NCI-H2107 treated with DMSO at 0.1 percent for 48 hours (cell line): ENCODE data around the gene ZNF747.

ENCODE experiments used
- DNase-seq: peaks from one replicate; lab custom pipeline; 2025; ENCODE audit not compliant: unreplicated experiment; lab: John Stamatoyannopoulos, UW

The ZNF747 gene

DNA sequence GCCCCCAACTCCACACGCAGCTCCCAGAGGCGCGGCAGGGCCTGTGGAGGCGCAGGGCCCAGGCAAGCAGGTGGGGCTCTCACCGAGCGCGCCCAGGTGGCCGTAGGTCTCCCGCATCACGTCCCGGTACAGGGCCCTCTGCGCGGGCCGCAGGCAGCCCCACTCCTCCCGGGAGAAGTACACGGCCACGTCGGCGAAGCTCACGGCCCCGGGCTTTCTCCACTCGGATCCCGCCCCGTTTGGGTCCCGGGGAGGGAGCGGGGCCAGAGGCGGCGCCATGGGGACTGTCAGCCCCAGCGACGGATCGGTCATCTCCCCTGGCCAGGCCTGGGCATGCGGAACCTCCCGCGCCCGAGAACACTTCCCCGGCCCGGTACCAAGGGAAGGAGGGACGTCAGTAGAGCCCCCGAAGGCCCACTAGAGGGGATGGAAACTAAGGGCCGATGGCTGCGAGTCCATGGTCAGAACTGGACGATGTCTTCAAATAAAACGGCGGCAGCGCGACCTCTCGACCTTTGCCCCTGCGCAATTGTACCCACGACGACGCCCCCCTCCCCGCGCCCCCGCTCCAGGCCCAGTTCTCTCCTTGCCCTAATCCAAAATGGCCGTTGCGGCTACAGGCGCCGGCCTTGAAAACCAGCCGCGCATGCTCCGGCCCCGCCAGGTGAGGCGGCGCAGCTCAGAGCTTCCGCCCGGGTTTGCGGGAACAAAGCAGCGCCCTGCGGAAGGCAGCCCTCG is at the start of gene ZNF747:
ZNF747 (minus strand) TSS at position 491 of the 738 bp plus-strand sequence; CDS start at position 312, 179 bp downstream.
- peak; percentile 67 for DNase-seq

DNA sequence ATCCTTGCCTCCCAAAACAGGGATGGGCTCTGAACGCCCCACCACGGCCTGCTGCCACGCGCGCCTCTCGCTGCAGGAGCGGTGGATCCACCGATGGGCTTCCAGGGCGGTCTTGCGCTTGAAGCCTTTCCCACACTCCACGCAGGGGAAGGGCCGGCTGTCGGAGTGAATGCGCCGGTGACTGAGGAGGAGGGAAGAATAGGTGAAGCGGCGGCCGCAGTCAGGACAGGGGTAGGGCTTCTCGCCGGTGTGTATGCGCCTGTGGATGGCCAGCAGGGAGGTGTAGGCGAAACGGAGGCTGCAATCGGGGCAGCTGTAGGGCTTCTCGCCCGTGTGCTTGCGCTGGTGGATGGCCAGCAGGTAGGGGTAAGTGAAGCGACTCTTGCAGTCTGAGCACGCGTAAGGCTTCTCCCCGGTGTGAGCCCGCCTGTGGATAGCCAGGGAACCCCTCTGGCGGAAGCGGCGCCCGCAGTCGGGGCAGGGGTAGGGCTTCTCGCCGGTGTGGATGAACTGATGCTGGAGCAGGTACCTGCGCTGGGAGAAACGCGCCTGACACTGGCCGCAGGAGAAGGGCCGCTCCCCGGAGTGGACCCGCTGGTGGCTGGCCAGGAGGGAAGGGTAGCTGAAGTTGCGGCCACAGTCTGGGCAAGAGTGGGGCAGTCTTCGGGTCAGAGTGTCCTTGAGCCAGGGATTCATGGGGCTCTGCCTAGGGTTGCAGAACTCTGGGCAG is 48.1 kb upstream of the ZNF747 start:
- no peak for DNase-seq

DNA sequence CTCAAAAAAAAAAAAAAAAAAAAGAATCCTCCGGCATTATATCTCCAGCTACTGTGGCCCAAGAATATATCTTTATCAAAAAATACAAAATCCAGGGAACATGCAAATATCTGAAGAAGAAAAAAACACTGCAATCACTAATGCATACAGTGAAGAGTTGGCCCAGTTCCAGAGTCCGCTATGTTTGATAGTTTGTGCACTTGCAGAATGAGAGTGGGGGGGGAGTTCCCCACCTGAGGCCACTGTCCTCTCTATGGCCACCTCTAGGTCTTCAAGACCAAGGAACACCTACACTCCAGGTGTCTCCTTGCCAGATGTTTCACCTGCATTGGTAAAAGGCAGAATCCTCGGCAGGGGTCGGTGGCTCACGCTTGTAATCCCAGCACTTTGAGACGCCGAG is 46.8 kb upstream of the ZNF747 start:
- no peak for DNase-seq

DNA sequence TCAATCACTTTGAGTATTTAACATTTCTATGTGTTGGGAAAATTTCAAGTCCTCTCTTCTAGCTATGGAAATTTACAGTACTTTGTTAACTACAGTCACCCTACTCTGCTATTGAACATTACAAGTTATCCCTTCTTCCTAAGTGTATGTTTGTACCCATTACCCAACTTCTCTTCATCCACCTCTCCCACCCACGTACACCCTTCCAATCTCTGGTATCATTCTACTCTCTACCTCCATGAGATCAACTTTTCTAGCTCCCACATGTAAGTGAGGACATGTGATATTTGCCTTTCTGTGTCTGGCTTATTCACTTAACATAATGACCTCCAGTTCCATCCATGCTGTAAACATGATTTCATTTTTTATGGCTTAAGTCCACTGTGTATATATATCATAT is 40.0 kb upstream of the ZNF747 start:
- DNase-seq: no peak

DNA sequence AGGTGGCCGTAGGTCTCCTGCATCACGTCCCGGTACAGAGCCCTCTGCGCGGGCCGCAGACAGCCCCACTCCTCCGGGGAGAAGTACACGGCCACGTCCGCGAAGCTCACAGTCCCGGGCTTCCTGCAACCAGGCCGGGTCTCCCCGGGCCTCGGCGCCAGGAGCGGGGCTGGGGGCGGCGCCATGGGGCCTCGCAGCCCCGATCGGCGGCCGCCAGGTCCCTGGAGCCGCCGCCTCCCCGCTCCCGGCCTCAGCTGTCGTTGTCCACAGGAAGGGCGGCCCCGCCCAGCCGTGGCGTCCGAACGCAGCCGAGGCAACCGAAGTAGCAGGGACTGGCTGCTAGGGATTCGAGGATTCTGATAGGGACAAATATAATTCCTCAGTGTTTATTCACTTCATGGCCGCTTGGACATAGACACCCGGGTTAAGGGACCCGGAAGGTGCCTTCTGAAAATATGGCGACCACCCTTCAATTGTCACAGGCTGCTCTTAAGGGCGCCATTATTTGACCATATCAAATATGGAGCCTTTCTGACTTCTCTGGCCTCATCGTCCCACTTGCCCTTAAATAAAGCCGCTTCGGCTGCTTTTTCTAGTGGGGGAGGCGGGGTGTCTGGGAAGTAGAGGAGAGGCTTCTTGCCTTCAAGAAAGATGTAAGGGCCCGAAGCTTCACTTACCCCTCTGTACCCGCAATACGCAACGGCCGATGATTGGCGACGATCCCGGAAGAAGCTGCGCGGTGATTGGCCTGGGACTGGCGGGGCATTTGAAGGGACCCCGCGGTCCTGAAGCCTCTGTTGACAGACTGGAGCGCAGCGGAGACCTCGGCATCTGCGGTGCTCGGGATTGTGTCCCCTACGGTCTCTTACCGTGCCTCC is 37.0 kb upstream of the ZNF747 start, which contains the start of gene ZNF688:
ZNF688 (minus strand) TSS at position 270 of the 878 bp plus-strand sequence; CDS start at position 185, 85 bp downstream.
- DNase-seq: peak; percentile 94

DNA sequence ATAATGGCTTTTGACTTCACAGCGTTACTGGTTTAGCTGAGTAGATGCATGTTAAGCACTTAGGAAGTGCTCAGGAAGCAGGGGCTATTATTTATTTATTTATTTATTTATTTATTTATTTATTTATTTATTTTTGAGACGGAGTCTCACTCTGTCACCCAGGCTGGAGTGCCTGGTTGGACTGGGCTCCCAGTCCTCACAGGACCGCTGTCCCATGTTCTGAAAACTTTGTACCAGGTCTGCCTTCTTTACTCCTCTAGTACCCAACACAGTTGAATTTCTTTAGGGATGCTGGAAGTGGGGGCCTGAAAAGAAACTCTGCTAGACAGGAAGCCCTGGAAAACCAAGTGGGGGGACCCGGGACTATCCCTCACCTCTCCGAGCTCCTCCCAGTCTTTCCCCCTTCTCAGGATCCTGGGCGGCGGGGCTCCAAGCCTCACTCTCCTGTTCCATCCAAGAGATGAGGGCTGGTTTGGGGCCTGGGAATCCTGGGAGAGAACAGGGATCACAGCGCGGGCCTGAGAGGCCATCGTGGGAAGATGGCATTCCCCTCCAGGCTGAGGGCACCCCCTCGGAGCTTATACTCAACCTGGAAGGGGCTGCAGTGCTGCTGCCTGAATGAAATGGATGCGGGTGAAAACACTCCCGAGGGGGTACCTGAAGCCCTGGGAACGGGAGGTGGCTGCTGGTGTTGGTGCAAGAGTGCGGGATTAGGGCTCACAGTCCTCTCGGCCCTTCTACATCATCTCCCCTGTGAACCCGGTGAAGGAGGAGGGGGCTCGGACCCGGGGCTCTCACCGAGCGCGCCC is 36.2 kb upstream of the ZNF747 start:
- no peak for DNase-seq

DNA sequence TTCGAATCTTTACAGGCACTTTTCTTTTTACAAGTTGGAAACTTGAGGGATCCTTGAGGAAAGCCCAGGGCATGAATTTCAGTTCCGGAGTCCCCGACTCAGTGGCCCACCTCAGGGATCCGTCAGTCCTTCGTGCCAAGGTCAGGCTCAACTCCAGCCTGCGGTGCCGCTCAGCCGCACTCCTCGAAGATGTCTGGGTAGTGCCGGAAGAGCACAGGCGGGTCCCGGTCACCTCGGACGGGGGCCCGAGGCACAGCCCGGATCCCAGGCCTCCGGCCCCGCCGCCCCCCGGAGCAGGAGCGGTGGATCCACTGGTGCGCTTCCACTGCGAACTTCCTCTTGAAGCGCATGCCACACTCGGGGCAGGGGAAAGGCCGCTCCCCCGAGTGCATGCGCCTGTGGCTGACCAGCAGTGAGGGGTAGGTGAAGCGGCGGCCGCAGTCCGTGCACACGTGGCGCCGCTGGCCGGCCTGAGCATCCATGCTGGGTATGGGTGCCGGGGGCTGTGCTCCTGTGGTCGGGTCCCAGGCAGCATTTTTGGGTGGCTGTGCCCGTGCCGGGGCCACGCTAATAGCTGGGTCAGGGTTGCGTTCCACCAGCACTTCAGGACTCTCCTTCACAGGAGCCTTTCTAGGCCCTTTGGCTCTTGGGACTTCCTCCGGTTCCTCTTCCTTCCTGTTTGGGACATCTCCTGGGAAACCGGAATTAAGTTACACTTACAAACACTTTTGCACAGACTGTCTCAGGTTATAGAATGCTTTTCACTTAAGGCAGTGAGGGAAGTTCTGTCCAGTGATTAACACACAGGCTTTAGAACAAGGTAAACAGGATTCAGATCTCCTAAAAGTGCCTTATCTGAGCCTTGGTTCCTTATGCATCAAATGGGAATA is 35.3 kb upstream of the ZNF747 start:
- no peak for DNase-seq

DNA sequence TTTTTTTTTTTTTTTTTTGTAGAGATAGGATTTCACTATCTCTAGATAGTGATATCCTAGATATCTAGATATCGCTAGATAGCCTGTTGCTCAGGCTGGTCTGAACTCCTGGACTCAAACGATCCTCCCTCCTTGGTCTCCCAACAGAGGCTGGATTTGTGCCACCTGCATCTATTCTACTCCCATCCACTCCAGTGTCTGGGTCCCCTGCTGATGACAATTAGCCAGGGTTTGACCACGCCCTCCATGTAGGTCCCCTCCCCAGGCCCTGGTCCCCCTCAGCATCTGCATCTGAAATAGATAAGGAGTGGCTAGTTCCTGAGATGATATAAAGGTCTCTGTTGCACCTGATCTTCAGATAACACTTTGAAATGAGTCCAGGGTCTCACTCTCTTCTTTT is 34.6 kb upstream of the ZNF747 start:
- DNase-seq: no peak

DNA sequence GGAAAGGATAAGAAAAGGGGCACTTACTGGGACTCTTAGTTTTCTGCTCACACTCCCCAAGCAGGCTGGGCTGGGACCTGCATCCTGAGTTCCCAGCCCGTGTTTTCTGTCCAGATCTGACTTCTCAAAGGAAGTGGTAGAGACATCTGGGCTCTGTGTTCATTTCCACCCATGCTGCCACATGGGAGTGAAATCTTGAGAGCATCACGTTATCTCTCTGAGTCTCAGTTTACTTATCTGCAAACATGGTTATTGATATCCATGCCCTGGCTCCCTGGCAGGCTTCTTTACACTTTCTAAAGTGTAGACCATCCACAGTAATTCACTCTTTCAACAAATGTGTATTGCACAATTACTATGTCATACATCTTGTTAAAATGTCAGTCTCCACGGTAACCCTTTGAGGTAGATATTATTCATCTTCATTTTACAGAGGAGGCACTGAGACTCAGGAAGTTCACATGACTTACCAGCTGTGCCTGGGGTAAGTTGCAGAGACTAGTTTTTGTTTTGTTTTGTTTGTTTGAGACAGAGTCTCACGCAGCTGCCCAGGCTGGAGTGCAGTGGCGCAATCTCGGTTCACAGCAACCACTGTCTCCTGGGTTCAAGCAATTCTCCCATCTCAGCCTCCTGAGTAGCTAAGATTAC is 33.5 kb upstream of the ZNF747 start:
- peak; percentile 15 for DNase-seq

DNA sequence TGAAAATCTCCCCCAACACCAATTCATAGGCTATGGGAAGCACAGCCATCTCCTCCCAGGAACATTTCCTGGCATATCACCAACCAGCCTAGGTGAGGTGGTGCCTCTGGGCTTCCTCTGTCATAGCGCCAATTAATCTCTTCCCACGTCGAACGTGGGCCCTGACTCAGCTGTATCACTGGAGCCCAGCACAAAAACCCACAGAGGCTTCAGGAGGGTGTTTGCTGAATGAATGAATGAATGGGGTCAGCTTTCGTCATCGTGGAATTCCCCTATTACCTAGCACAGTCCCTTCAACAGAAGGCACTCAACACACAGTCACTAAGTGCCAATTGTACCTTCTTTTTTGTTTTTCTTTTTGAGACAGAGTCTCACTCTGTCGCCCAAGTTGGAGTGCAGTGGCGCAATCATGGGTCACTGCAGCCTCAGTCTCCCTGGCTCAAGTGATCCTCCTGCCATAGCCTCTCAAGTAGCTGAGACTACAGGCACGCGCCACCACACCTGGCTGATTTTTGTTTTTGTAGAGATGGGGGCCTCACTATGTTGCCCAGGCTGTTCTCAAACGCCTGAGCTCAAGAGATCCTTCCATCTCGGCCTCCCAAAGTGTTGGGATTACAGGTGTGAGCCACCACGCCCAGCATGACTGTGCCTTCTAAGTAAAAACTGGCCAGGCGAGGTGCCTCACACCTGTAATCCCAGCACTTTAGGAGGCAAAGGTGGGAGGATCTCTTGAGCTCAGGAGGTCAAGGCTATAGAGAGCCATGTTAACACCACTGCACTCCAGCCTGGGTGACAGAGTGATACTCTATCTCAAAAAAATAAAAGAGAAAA is 32.7 kb upstream of the ZNF747 start:
- DNase-seq: no peak

DNA sequence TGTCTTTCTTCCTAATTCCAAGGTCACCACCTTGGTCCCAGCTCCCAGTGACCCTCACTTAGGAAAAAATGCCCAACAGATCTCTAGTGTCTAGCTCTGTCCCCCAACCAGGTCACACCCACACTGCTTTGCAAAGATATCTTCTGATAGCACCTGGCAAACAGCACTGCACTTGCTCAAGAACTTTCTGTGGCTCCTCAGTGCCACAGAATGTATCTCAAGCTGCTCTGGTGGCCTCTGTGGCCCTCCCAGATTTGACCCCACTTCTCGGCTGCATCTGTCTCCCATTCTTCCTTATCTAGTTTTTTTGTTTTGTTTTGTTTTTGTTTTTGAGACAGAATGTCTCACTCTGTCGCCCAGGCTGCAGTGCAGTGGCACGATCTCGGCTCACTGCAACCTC is 31.9 kb upstream of the ZNF747 start:
- DNase-seq: no peak

DNA sequence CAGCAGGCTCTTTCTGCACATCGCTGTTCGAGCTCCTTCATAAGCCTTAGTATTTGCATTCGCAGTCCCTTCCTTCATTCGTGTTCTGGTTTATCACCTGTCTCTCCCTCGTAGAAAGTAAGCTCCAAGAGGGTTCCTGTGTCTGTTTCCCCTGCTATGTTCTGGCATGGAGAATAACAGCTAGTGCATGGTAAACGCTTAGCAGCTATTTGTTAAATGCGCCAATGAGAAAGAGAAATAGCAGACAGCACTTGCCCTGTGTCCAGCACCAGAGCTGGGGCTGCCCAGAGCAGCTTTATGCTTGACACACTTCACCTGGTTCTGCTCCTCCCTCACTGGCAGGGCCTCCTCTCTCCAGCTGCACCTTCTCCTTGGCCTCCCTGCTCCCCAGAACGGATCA is 31.3 kb upstream of the ZNF747 start:
- no peak for DNase-seq

DNA sequence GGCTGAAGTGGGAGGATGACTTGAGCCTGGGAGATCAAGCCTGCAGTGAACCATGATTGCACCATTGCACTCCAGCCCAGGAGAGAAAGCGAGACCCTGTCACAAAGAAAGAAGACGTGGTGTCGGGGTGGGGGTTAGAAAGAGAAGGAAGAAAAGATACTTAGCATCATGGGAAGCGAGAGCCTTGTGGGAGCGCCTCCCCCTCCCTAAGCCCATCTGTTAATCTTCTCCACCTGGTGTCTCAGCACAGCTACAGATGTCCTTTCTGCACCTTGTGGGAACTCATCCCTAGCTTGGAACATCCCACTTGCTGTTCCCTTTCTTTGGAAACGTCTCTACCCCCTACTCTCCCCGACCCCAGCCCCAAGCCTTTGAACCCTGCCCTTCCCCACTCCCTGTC is 30.9 kb upstream of the ZNF747 start:
- no peak for DNase-seq

DNA sequence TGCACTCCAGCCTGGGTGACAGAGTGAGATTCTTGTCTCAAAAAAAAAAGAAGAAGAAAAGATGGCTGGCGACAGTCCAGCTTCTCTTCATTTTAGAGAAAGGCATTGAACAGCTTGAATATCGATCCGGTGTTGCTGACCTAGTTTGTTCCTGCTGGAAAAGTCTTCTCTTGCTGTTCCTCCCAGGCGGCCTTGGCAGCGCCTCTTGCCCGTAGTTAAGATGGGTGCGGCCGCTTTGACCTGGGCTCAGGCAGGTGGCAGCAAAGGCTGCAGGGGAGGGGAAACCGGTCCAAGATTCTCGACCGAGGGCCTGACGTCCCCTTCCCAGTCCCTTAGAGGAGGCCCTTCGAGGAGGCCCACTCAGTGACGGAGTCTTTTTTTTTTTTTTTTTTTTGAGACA is 27.4 kb upstream of the ZNF747 start:
- DNase-seq: no peak

DNA sequence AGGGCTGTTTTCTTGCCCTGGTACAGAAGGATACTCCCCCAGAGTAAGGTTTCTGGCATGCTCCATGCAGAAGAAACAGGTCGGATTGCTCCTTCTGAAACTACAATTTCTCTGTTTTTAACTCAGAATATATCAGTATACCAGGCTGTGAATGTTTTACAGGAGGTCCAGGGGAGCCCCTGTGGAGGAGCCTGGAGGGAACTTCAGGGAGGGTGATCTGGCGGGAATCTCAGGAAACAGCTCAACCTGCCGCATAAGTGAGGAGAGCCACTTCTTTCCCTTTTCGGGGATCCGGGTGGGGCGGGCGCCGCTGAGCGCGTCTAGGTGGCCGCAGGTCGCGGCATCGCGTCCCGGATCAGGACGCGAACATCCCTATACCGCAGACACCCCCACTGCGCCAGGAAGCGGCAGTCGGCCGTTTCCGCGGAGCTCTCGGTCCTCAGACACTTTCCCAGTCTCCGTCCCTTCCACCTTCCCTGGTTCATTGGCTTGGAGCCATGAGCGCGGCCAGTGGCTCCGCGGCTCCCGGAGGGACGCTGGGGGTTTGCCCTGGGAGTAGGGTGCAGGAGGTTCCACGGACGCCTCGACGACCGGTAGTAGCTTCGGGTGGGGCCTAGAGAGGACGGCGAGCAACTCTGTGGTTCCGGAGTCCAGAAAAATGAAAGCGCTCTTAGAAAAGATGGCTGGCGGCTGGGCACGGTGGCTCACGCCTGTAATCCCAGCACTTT is 26.6 kb upstream of the ZNF747 start:
- no peak for DNase-seq

DNA sequence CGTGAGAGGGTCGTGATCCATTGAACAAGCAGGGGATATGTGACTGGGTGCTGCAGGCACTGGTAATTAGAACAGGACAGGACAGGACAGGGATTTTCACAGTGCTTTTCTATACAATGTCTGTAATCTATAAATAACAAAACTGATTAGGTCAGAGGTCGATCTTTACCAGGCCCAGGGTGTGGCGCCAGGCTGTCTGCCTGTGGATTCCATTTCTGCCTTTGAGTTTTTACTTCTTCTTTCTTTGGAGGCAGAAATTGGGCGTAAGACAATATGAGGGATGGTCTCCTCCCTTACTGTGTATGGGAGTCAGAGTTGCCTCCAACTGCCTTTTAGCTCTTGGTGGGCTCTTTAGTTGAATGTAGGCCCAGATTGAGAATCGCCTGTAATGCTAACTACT is 25.0 kb upstream of the ZNF747 start:
- no peak for DNase-seq

DNA sequence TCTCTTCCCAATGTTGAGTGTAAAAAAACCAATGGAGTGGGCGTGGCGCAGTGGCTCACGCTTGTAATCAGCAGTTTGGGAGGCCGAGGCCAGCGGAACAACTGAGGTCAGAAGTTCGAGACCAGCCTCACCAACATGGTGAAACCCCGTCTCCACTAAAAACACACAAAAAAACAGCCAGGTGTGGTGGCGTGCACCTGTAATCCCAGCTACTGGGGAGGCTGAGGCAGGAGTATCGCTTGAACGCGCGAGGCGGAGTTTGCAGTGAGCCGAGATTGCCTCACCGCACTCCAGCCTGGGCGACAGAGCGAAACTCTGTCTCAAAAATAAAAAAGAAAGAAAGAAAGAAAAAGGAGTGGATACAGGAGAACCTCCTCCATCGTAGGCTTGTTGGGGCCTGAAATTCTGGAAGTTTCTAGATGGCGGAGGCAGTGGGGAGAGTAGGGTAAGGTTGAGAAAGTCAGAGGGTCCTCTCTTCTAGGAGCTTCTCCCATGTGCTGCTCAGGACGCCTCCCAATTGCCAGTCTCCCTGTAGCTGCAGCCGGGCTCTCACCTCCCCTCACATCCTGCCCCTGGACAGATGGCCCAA is 24.2 kb upstream of the ZNF747 start:
- DNase-seq: no peak
